RCC 7860 (cell line): ENCODE results near the gene FAM81B.
"Not testable (repeated sequence)": the region's sequence is repeated elsewhere in the genome, so short reads cannot be mapped to it uniquely, and the experiment has no call there.

Experiments used
- DNase-seq: peaks from one replicate; pipeline ENCODE4 v3.0.0-alpha.2; 2015; ENCODE audit warnings: low spot score
- FAIRE-seq: peaks from 2 replicates; lab custom pipeline; 2012; peaks lifted over from hg19 to GRCh38; lab: Jason Lieb, UNC

FAM81B gene, protein sequence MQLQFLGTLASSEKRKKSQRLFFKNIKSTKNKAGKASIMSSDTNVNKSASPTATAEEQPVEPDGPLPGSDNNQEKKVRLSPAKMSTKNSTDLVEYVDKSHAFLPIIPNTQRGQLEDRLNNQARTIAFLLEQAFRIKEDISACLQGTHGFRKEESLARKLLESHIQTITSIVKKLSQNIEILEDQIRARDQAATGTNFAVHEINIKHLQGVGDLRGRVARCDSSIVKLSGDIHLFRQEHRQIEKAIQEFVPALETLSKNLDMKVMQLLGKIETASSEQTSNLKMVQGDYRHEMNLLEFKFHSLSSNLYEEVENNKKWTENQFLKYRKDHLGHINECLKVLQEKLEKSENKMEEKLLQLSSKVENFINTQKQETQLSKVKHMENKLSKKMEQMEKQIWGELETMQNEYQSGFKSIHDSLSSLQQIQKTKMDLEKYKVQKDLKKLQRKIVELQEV

GRCh38 chr5:95390812-95391492, at the start of gene FAM81B:
Gene FAM81B, plus strand, starts transcription at chr5:95391366. Its CDS starts 24 bp downstream, at chr5:95391390.
- DNase-seq, result no peak
- FAIRE-seq, result no peak

GRCh38 chr5:95341444-95341843, 49.7 kb upstream of the FAM81B start:
- FAIRE-seq, DNase-seq: not testable (repeated sequence)

DNA sequence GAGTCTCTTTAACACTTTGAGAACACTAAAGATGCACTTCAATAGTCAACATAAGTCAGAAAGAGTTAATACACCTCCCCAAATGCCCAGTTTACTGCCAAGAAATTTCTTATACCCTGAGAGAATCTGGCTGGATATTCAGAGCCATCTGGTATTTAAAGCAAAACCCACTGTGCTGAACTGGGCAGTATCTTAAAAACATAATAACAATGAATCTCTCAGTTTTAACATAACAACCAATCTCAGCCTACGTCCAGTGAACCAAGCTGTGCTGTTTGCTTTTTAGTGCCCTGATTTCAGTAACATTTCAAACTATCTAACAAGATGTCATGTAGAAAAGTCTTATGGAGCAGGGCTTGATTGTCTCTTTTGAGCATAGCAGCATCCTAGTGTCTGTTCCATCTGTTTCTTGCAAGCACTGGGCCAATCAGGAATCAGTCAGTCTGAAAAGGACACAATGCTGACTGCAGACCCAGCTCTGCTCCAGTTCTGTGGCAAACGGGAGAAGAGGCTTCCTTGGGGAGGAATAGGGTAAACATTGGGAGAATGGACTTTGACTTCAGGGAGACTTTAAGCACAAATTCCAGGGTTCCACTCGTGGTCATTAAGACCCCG, 43.6 kb upstream of the FAM81B start:
- DNase-seq (no peak), FAIRE-seq (no peak)

GRCh38 chr5:95350631-95351030, 40.5 kb upstream of the FAM81B start:
- FAIRE-seq, result no peak

DNA sequence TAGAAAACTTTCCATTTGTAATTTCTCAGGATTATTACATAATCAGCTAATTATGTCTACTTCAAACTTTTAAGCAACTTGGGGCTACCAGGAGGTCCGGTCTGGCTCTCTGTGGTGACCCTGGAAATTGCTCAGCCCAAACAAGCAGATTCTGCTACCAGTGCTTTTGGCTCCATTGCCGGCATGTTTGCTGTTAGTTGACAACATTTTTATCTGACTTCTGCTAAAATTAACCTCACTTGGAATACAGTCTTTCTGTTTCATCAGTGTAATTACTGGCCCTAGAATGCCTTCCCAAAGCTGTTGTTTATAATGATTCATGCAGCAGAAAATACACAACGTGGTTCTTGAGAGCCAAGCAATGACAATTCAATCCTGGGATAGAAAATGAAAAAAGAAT, 38.5 kb upstream of the FAM81B start:
- DNase-seq (no peak), FAIRE-seq (no peak)

More at GRCh38 chr5:95350631-95351030, 40.5 kb upstream of the FAM81B start:
- no peak for DNase-seq

DNA sequence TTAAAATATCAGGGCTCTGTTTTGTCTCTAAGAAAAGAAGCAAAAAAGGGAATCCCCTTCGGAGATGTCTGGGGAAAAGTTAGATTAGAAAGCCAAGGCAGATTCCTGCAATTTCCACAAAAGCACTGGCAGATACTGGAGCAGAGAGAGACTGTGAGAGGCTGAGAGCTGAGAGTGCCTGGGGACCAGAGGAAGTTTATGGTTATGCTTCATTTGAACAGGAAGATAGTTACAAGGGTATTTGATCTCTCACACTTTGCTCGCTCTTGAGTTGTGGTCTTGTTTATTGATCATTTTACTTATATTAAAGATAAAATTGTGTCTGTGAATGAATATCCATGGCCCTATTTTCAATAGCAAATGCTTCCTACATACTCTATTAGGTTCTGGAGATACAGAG, 32.8 kb upstream of the FAM81B start:
- no peak for FAIRE-seq
- DNase-seq, result no peak

- FAIRE-seq (no peak), DNase-seq (no peak)
Observed at GRCh38 chr5:95358848-95359247, 32.3 kb upstream of the FAM81B start.

DNA sequence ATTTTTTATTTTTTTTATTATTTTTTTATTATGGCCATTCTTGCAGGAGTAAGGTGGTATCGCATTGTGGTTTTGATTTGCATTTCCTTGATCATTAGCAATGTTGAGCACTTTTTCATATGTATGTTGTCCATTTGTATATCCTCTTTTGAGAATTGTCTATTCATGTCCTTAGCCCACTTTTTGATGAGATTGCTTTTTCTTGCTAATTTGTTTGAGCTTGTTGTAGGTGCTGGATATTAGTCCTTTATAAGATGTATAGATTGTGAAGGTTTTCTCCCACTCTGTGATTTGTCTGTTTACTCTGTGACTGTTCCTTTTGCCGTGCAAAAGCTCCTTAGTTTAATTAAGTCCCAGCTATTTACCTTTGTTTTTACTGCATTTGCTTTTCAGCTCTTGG, 30.5 kb upstream of the FAM81B start:
- FAIRE-seq, DNase-seq: not testable (repeated sequence)

DNA sequence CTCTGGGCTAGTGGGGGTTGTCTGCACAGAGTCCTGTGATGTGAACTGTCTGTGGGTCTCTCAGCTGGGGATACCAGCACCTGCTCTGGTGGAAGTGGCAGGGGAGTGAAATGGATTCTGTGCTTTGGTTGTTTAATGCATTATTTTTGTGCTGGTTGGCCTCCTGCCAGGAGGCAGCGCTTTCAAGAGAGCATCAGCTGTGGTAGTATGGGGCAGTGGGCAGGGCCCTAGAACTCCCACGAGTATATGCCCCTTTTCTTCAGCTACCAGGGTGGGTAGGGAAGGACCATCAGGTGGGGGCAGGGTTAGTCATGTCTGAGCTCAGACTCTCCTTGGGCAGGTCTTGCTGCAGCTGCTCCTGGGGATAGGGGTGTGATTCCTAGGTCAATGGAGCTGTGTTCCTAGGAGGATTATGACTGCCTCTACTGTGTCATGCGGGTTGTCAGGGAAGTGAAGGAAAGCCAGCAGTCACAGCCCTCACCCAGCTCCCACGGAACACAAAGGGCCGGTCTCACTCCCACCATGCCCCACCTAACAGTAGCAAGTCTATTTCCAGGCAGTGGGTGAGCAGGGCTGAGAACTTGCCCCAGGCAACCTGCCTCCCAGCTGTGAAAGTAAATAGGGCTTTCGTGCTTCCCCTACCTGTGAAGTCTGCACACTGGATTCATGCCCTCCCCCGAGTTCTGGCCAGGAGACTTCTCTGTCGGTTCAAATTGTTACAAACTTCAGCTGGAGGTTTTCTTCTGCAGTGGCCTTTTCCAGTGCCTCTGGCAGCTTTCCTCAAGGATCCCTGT, 25.7 kb upstream of the FAM81B start:
- FAIRE-seq, result no peak
- DNase-seq, result no peak

- no peak for FAIRE-seq
Observed at GRCh38 chr5:95369782-95370181, 21.4 kb upstream of the FAM81B start.

GRCh38 chr5:95374061-95374460, 17.1 kb upstream of the FAM81B start:
- no peak for FAIRE-seq
- DNase-seq, result no peak

More at GRCh38 chr5:95369782-95370181, 21.4 kb upstream of the FAM81B start:
- DNase-seq, result no peak

GRCh38 chr5:95375591-95375990, 15.6 kb upstream of the FAM81B start:
- DNase-seq, result no peak
- no peak for FAIRE-seq

GRCh38 chr5:95379133-95379532, 12.0 kb upstream of the FAM81B start:
- FAIRE-seq (no peak), DNase-seq (no peak)

DNA sequence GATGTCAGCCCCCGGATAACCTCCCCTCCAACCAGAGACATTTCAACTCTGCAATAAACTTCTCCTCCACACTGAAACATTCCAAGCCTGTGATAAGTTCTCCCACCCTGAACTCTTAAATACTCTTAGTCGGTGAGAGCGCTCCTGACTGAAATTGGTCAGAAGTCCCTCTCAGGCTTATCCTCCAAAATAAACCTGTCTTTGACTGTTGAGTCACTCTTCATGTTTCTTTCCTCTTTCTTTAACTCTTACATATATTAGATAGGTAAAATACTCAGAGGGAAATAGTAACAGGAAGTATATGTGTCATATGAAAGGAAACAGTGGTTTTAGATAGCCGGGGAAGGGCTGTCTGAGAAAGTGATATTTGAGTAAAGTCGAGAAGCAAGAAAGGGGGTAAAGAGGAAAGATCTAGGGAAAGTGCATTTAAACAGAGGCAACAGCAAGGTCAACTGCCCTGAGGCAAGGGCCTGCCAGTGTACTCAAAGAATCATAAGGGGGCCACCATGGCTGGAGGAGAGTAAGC, 11.0 kb upstream of the FAM81B start:
- DNase-seq, result no peak
- FAIRE-seq, result no peak

DNA sequence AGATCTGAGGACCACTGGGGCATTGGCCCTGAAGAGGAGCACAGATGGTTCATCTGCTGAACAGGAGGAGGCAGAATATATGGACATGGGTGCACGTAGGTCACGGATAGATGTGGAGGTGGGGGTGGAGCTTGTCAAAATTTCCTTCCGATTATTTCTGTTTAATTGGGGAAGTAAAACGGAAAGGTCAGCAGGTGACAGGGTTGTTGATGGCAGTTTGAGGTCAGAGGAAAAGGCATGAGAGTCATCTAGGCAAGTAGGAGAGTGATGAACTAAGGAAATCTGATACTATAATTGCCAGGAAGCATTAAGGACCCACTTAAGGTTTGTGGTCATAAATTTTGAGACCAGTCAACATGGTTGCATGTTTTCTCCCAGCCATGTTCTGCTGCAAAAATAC, 8.4 kb upstream of the FAM81B start:
- FAIRE-seq (no peak), DNase-seq (no peak)

DNA sequence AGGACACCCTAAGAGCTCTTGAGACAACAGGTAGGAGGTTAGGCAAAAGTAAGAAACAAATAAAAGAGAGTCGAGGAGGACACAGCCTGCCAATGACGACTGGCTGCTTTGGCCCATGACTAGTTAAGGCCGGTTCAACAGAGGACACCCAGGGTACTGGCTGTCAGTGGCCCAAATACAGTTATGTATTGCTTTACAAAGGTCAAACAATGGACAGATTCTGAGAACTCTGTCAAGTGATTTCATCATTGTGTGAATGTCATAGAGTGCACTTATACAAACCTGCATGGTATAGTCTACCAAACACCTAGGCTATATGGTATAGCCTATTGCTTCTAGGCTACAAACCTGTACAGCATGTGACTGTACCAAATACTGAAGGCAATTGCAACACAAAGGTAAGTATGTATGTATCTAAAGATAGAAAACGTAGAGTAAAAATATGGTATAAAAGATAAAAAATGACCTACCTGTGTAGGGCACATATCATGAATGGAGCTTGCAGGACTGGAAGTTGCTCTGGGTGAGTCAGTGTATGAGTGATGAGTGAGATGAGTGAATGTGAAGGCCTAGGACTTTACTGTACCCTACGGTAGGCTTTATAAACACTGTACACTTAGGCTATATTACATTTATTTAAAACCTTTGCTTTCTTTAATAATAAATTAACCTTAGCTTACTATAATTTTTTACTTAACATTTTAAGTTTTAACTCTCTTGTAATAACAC, 6.5 kb upstream of the FAM81B start:
- FAIRE-seq (no peak), DNase-seq (no peak)

DNA sequence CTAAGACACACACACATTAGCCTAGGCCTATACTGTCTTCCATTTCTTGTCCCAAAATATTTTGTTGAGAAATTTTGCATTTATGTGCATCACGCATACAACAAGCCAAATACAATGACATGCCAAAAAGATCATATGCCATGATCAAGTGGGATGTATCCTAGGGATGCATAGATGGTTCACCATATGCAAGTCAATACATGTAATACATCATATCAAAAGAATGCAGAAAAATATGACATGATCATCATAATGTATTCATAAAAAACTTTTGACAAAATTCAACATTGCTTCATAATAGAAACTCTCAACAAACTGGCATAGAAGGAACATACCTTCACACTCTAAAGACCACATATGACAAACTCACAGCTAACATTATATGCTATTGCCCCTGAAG, 5.8 kb upstream of the FAM81B start:
- FAIRE-seq (no peak), DNase-seq (no peak)

DNA sequence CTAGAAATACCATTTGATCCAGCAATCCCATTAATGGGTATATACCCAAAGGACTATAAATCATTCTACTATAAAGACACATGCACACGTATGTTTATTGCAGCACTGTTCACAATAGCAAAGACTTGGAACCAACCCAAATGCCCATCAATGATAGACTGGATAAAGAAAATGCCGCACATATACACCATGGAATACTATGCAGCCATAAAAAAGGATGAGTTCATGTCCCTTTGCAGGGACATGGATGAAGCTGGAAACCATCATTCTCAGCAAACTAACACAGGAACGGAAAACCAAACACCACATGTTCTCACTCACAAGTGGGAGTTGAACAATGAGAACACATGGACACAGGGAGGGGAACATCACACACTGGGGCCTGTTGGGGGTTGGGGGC, 799 bp downstream of the FAM81B start:
- not testable (repeated sequence) for DNase-seq, FAIRE-seq

DNA sequence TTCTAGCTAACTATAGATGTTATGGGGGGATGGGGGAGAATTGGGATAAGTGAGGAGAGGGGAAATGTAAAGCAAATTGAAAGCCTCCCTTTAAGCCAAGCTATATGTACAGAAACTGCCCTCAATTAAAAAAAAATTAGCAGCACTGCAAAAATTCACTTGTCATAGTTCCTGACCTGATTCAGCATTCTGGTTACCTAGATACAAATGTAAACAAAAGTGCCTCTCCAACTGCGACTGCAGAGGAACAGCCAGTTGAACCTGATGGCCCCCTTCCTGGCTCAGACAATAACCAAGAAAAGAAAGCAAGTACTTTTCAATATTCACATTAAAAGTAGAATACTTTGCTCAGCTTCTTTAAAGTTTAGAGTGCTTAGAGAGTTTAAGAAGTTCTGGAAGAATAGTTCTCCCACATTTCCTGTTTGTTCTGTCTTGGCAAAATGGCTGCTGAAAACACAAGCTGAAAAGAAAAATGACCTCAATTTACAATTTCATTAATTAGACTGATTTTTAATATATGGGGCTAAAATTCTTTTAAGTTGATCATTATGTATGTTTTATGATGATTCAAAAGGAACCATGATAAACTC, 1.5 kb downstream of the FAM81B start:
- FAIRE-seq (no peak), DNase-seq (no peak)

- no peak for FAIRE-seq
- DNase-seq, result no peak
Observed at GRCh38 chr5:95393279-95393678, 2.1 kb downstream of the FAM81B start.
